Stimulated activated naive CD8-positive, alpha-beta T cell treated with anti-CD3 and anti-CD28 coated beads, Interleukin-15, amount 100 ng/mL, for 72 hours (primary cell): ENCODE results near the gene SAA4.
"Not testable (repeated sequence)": the region's sequence is repeated elsewhere in the genome, so short reads cannot be mapped to it uniquely, and the experiment has no call there.

Source experiments
- ATAC-seq: fragments of 150-1000 bp; cut with Tn5 transposase; 2 replicates; pipeline ENCODE4 v1.10.0; 2021; ENCODE audit warnings: mild to moderate bottlenecking, moderate library complexity
- DNase-seq, 2 donors: peaks; one replicate each; pipeline ENCODE4 v3.0.0; 2021 to 2022
- H3K27ac Mint-ChIP-seq, 2 donors: one replicate each; pipeline ENCODE4 v1.8.0; 2022; ENCODE audit warnings: mild to moderate bottlenecking in 2 of 2, mixed read lengths in 2 of 2, moderate library complexity in 2 of 2
- H3K27me3 Mint-ChIP-seq: one replicate; pipeline ENCODE4 v1.8.0; 2022; ENCODE audit warnings: mixed read lengths
- H3K4me1 Mint-ChIP-seq: one replicate; pipeline ENCODE4 v1.8.0; 2022; ENCODE audit warnings: mild to moderate bottlenecking, mixed read lengths
- H3K4me3 Mint-ChIP-seq, 2 donors: one replicate each; pipeline ENCODE4 v1.8.0; 2022; ENCODE audit warnings: mild to moderate bottlenecking in 2 of 2, mixed read lengths in 2 of 2, moderate library complexity in 1 of 2
- H3K9me3 Mint-ChIP-seq, 2 donors: one replicate each; pipeline ENCODE4 v1.8.0; 2022; ENCODE audit warnings: mixed read lengths in 2 of 2

SAA4 gene

GRCh38 chr11:18259259-18259658 is 22.7 kb upstream of the SAA4 start:
- ATAC-seq: no peak

GRCh38 chr11:18254781-18255361 is 18.3 kb upstream of the SAA4 start:
- ATAC-seq (no peak), DNase-seq (no peak)
- H3K4me3 Mint-ChIP-seq: no peak overlapping the region
- no peak overlapping the region for H3K27ac Mint-ChIP-seq
- no peaks in the 10 kb centered on the region for H3K27me3 Mint-ChIP-seq
- H3K4me1 Mint-ChIP-seq: no peaks in the 10 kb centered on the region
- no peaks in the 10 kb centered on the region for H3K9me3 Mint-ChIP-seq

More at GRCh38 chr11:18259259-18259658, 22.7 kb upstream of the SAA4 start:
- H3K27me3 Mint-ChIP-seq: peaks cover 8% of the 10 kb centered on the region
- no peaks in the 10 kb centered on the region for H3K9me3 Mint-ChIP-seq
- H3K4me1 Mint-ChIP-seq: no peaks in the 10 kb centered on the region
- no peak for DNase-seq
- no peak overlapping the region for H3K27ac Mint-ChIP-seq
- no peak overlapping the region for H3K4me3 Mint-ChIP-seq

GRCh38 chr11:18253778-18254338 is 17.3 kb upstream of the SAA4 start:
- Mint-ChIP-seq H3K27me3 (peaks cover 4% of the 10 kb centered on the region), H3K4me1 (no peaks in the 10 kb centered on the region), H3K9me3 (no peaks in the 10 kb centered on the region), H3K27ac (no peak overlapping the region), H3K4me3 (no peak overlapping the region)
- ATAC-seq (no peak), DNase-seq (no peak)

GRCh38 chr11:18253233-18253632 is 16.6 kb upstream of the SAA4 start:
- no peaks in the 10 kb centered on the region for H3K4me1 Mint-ChIP-seq
- ATAC-seq (no peak), DNase-seq (no peak)
- no peak overlapping the region for H3K4me3 Mint-ChIP-seq
- H3K27me3 Mint-ChIP-seq: peaks cover 9% of the 10 kb centered on the region
- no peaks in the 10 kb centered on the region for H3K9me3 Mint-ChIP-seq
- no peak overlapping the region for H3K27ac Mint-ChIP-seq

- H3K4me3 Mint-ChIP-seq: no peak within 1 kb of the TSS
- H3K27me3 Mint-ChIP-seq: peaks cover 9% of the 10 kb centered on the region
Observed at GRCh38 chr11:18248561-18248960, 12.0 kb upstream of the SAA4 start, which contains the start of gene SAA2. TSS of gene SAA2 (minus strand) at chr11:18248668. CDS start at chr11:18248011, 657 bp downstream.

GRCh38 chr11:18247191-18247581 is 10.6 kb upstream of the SAA4 start:
- peak; percentile 10 for ATAC-seq
- Mint-ChIP-seq H3K4me1 (peaks cover 23% of the 10 kb centered on the region), H3K4me3 (peak overlapping the region in 1 of 2 donors; percentile 74)
- H3K27ac Mint-ChIP-seq, DNase-seq, H3K9me3 Mint-ChIP-seq, H3K27me3 Mint-ChIP-seq: not testable (repeated sequence)

More at GRCh38 chr11:18248561-18248960, 12.0 kb upstream of the SAA4 start, which contains the start of gene SAA2:
- peaks cover 0 to 3% of the 10 kb centered on the region in 2 donors for H3K9me3 Mint-ChIP-seq
- peaks cover 23% of the 10 kb centered on the region for H3K4me1 Mint-ChIP-seq
- H3K27ac Mint-ChIP-seq: peak within 1 kb of the TSS in 1 of 2 donors; percentile 77
- no peak for DNase-seq
- no peak for ATAC-seq

GRCh38 chr11:18246379-18247190 is 10.0 kb upstream of the SAA4 start:
- H3K27ac Mint-ChIP-seq: peak overlapping the region; percentile 40 to 94
- peak overlapping the region; percentile 69 to 74 for H3K4me3 Mint-ChIP-seq
- peak; percentile 85 for ATAC-seq
- peaks cover 23% of the 10 kb centered on the region for H3K4me1 Mint-ChIP-seq
- DNase-seq: peak; percentile 29 to 36
- not testable (repeated sequence) for H3K27me3 Mint-ChIP-seq, H3K9me3 Mint-ChIP-seq

GRCh38 chr11:18245396-18245795 is 8.8 kb upstream of the SAA4 start:
- peaks cover 0 to 7% of the 10 kb centered on the region in 2 donors for H3K9me3 Mint-ChIP-seq
- H3K4me3 Mint-ChIP-seq: no peak overlapping the region
- H3K4me1 Mint-ChIP-seq: peaks cover 23% of the 10 kb centered on the region
- H3K27ac Mint-ChIP-seq: no peak overlapping the region
- DNase-seq (no peak), ATAC-seq (no peak)
- peaks cover 17% of the 10 kb centered on the region for H3K27me3 Mint-ChIP-seq

- ATAC-seq: peak; percentile 37
Observed at GRCh38 chr11:18243783-18244362, 7.3 kb upstream of the SAA4 start.

GRCh38 chr11:18239655-18240054 is 3.1 kb upstream of the SAA4 start:
- H3K27me3 Mint-ChIP-seq: peaks cover 44% of the 10 kb centered on the region
- H3K27ac Mint-ChIP-seq: no peak overlapping the region
- H3K4me3 Mint-ChIP-seq: no peak overlapping the region
- DNase-seq (no peak), ATAC-seq (no peak)
- peaks cover 0 to 7% of the 10 kb centered on the region in 2 donors for H3K9me3 Mint-ChIP-seq
- H3K4me1 Mint-ChIP-seq: peaks cover 5% of the 10 kb centered on the region

More at GRCh38 chr11:18243783-18244362, 7.3 kb upstream of the SAA4 start:
- peak; percentile 67 for DNase-seq
- Mint-ChIP-seq H3K27me3 (peaks cover 25% of the 10 kb centered on the region), H3K27ac (no peak overlapping the region), H3K9me3 (peaks cover 0 to 7% of the 10 kb centered on the region in 2 donors), H3K4me3 (no peak overlapping the region), H3K4me1 (peaks cover 23% of the 10 kb centered on the region)

- Mint-ChIP-seq H3K27ac (no peak overlapping the region), H3K9me3 (no peaks in the 10 kb centered on the region), H3K4me1 (no peaks in the 10 kb centered on the region), H3K27me3 (peaks cover 52% of the 10 kb centered on the region), H3K4me3 (no peak overlapping the region)
- no peak for DNase-seq
- no peak for ATAC-seq
Observed at GRCh38 chr11:18235394-18236334, 938 bp downstream of the SAA4 start.

GRCh38 chr11:18233912-18234311 is 2.7 kb downstream of the SAA4 start:
- ATAC-seq (no peak), DNase-seq (no peak)
- Mint-ChIP-seq H3K4me1 (no peaks in the 10 kb centered on the region), H3K27me3 (peaks cover 37% of the 10 kb centered on the region), H3K9me3 (no peaks in the 10 kb centered on the region), H3K27ac (no peak overlapping the region), H3K4me3 (no peak overlapping the region)

- Mint-ChIP-seq H3K27me3 (peaks cover 23% of the 10 kb centered on the region), H3K4me3 (no peak overlapping the region), H3K4me1 (no peaks in the 10 kb centered on the region), H3K27ac (no peak overlapping the region), H3K9me3 (no peaks in the 10 kb centered on the region)
- DNase-seq (no peak), ATAC-seq (no peak)
Observed at GRCh38 chr11:18230859-18231258, 5.7 kb downstream of the SAA4 start.

- Mint-ChIP-seq H3K4me1 (no peaks in the 10 kb centered on the region), H3K27ac (no peak overlapping the region), H3K4me3 (no peak overlapping the region), H3K9me3 (no peaks in the 10 kb centered on the region), H3K27me3 (peaks cover 18% of the 10 kb centered on the region)
- DNase-seq (no peak), ATAC-seq (no peak)
Observed at GRCh38 chr11:18229501-18229900, 7.1 kb downstream of the SAA4 start.

GRCh38 chr11:18225913-18226312 is 10.7 kb downstream of the SAA4 start:
- no peaks in the 10 kb centered on the region for H3K9me3 Mint-ChIP-seq
- no peaks in the 10 kb centered on the region for H3K4me1 Mint-ChIP-seq
- H3K27ac Mint-ChIP-seq: no peak overlapping the region
- no peak for DNase-seq
- H3K4me3 Mint-ChIP-seq: no peak overlapping the region
- ATAC-seq: no peak
- peaks cover 5% of the 10 kb centered on the region for H3K27me3 Mint-ChIP-seq
